Loucy (cell line): ENCODE data around the gene PTPRN2.

Experiments used
- EZH2phosphoT487 ChIP-seq: fragments of 200-600 bp; IDR thresholded peaks from 2 replicates; pipeline ENCODE4 v1.6.1; 2018; ENCODE audit warnings: antibody characterized with exemption, mild to moderate bottlenecking, moderate library complexity, borderline replicate concordance
- TF ChIP-seq, protein P1 (sequence below): fragments of 200-600 bp; sonication (generic); conservative IDR thresholded peaks from 2 replicates; pipeline ENCODE4 v1.5.1; 2014; ENCODE audit warnings: mild to moderate bottlenecking, antibody characterized with exemption, low read length

DNA sequence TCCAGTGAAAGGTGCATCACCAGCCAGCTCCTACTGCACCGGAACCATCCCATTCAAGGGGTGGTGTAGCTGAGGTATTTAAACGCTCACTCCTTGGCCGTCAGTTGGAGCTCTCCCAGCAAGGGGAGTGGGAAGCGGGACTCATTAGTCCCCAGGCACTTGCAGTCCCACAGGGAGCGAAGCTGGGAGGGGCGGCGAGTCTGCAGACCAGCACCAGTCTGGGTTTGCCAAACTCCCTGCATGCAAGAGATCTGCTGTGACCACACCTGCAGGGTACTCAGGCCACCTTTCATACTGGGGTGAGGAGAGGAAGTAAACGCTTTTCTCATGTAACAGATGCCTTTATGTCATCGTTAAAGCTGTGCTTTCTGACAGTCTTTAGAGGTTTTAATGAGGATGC, 187.9 kb downstream of the PTPRN2 start:
- TF ChIP-seq, protein P1, sequence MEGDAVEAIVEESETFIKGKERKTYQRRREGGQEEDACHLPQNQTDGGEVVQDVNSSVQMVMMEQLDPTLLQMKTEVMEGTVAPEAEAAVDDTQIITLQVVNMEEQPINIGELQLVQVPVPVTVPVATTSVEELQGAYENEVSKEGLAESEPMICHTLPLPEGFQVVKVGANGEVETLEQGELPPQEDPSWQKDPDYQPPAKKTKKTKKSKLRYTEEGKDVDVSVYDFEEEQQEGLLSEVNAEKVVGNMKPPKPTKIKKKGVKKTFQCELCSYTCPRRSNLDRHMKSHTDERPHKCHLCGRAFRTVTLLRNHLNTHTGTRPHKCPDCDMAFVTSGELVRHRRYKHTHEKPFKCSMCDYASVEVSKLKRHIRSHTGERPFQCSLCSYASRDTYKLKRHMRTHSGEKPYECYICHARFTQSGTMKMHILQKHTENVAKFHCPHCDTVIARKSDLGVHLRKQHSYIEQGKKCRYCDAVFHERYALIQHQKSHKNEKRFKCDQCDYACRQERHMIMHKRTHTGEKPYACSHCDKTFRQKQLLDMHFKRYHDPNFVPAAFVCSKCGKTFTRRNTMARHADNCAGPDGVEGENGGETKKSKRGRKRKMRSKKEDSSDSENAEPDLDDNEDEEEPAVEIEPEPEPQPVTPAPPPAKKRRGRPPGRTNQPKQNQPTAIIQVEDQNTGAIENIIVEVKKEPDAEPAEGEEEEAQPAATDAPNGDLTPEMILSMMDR, result no peak
- TF ChIP-seq EZH2phosphoT487, result no peak
